ENCODE data around the gene TNS1.

The TNS1 gene

DNA sequence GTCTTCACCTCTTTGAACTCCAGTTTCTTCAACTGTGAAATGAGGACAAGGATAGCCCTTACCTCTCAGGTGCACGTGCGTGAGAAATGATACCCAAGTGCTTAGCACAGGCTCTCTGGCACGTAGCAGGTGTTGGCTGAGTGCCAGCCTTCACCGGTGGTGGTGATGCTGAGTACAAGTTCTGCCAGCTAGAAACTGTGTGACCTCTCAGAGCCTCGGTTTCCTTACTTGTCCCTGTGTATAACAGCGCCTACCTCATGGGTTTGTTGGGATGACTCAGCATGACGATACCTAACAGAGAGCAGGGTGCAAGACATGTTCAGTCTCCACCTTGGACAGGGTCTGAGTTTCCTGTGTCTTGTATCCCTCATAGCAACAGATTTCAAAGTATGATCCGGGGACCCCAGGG lies 205.1 kb downstream of the TNS1 start:
- no peak overlapping the region for H3K4me3 ChIP-seq (IDR thresholded peaks at IDR 0.05; ENCODE audit: insufficient read depth, low read depth, low read length)
- no peak overlapping the region for H2AFZ ChIP-seq (ENCODE audit: low read depth)
- H3K9ac ChIP-seq: no peak overlapping the region
- H3K36me3 ChIP-seq (ENCODE audit: insufficient read depth): no peaks in the 10 kb centered on the region
- no peaks in the 10 kb centered on the region for H3K27me3 ChIP-seq (ENCODE audit: insufficient read depth, low read depth)
- no peaks in the 10 kb centered on the region for H3K4me1 ChIP-seq (ENCODE audit: low read depth, poor library complexity, severe bottlenecking)
- H4K20me1 ChIP-seq (ENCODE audit: insufficient read depth): no peaks in the 10 kb centered on the region
- H3K4me2 ChIP-seq: no peak overlapping the region
- TF ChIP-seq, protein P1, sequence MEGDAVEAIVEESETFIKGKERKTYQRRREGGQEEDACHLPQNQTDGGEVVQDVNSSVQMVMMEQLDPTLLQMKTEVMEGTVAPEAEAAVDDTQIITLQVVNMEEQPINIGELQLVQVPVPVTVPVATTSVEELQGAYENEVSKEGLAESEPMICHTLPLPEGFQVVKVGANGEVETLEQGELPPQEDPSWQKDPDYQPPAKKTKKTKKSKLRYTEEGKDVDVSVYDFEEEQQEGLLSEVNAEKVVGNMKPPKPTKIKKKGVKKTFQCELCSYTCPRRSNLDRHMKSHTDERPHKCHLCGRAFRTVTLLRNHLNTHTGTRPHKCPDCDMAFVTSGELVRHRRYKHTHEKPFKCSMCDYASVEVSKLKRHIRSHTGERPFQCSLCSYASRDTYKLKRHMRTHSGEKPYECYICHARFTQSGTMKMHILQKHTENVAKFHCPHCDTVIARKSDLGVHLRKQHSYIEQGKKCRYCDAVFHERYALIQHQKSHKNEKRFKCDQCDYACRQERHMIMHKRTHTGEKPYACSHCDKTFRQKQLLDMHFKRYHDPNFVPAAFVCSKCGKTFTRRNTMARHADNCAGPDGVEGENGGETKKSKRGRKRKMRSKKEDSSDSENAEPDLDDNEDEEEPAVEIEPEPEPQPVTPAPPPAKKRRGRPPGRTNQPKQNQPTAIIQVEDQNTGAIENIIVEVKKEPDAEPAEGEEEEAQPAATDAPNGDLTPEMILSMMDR (conservative IDR thresholded peaks at IDR 0.05; ENCODE audit: low read depth, low read length): no peak
- H3K27ac ChIP-seq: no peak overlapping the region
- H3K79me2 ChIP-seq (ENCODE audit: insufficient read depth, low read depth): no peaks in the 10 kb centered on the region

DNA sequence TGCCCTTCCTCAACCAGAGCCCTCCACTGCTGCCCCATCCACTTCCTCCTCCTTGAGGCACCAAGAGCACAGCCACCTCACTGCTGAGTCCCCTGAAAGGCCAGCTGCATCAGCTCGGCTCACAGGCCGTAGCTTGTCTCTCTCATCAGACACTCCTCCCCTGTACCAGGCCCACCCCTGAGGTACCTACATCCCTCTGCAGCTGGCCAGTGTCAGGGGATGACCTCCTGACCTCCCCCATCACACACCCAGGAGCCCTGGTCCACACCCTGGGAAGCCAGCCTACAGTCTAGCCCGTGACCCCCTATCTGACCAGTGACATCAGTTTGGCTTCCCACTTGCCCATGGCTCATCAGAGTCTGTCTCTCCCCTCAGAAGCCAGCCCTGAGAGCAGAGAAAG lies 205.6 kb downstream of the TNS1 start:
- Histone ChIP-seq H3K9ac (no peak overlapping the region), H3K36me3 (ENCODE audit: insufficient read depth) (no peaks in the 10 kb centered on the region), H4K20me1 (ENCODE audit: insufficient read depth) (no peaks in the 10 kb centered on the region), H3K79me2 (ENCODE audit: insufficient read depth, low read depth) (no peaks in the 10 kb centered on the region), H3K27me3 (ENCODE audit: insufficient read depth, low read depth) (no peaks in the 10 kb centered on the region), H3K4me1 (ENCODE audit: low read depth, poor library complexity, severe bottlenecking) (no peaks in the 10 kb centered on the region), H3K4me3 (IDR thresholded peaks at IDR 0.05; ENCODE audit: insufficient read depth, low read depth, low read length) (no peak overlapping the region), H3K4me2 (no peak overlapping the region), H2AFZ (ENCODE audit: low read depth) (no peak overlapping the region), H3K27ac (no peak overlapping the region)
- TF ChIP-seq, protein P1 (conservative IDR thresholded peaks at IDR 0.05; ENCODE audit: low read depth, low read length): no peak

GRCh38 chr2:217795706-217796465 lies 206.9 kb downstream of the TNS1 start:
- Histone ChIP-seq H3K27ac (no peak overlapping the region), H3K36me3 (ENCODE audit: insufficient read depth) (no peaks in the 10 kb centered on the region), H3K79me2 (ENCODE audit: insufficient read depth, low read depth) (no peaks in the 10 kb centered on the region), H3K4me1 (ENCODE audit: low read depth, poor library complexity, severe bottlenecking) (no peaks in the 10 kb centered on the region), H3K27me3 (ENCODE audit: insufficient read depth, low read depth) (no peaks in the 10 kb centered on the region), H4K20me1 (ENCODE audit: insufficient read depth) (no peaks in the 10 kb centered on the region), H3K4me3 (IDR thresholded peaks at IDR 0.05; ENCODE audit: insufficient read depth, low read depth, low read length) (no peak overlapping the region), H2AFZ (ENCODE audit: low read depth) (no peak overlapping the region), H3K4me2 (no peak overlapping the region), H3K9ac (no peak overlapping the region)
- TF ChIP-seq, protein P1 (conservative IDR thresholded peaks at IDR 0.05; ENCODE audit: low read depth, low read length): no peak

- Histone ChIP-seq H3K27ac (no peak overlapping the region), H3K79me2 (ENCODE audit: insufficient read depth, low read depth) (no peaks in the 10 kb centered on the region), H3K4me3 (IDR thresholded peaks at IDR 0.05; ENCODE audit: insufficient read depth, low read depth, low read length) (no peak overlapping the region), H3K27me3 (ENCODE audit: insufficient read depth, low read depth) (no peaks in the 10 kb centered on the region), H3K9ac (no peak overlapping the region), H3K36me3 (ENCODE audit: insufficient read depth) (no peaks in the 10 kb centered on the region), H3K4me1 (ENCODE audit: low read depth, poor library complexity, severe bottlenecking) (no peaks in the 10 kb centered on the region), H3K4me2 (no peak overlapping the region), H4K20me1 (ENCODE audit: insufficient read depth) (no peaks in the 10 kb centered on the region), H2AFZ (ENCODE audit: low read depth) (no peak overlapping the region)
- TF ChIP-seq, protein P1 (conservative IDR thresholded peaks at IDR 0.05; ENCODE audit: low read depth, low read length): no peak
Observed at GRCh38 chr2:217795067-217795466, 207.7 kb downstream of the TNS1 start.

Data from KMS-11 (cell line).